Activated T-helper 17 cell treated with anti-CD3 and anti-CD28 coated beads, Interleukin-2, amount 50 U/mL, for 72 hours (primary cell): ENCODE data around the gene NET1. TPM values are rescaled to one million over a fixed set of nuclear protein-coding genes. Genes with fewer than 3 reads are reported as not detected.

ENCODE experiments used
- ATAC-seq: fragments of 150-1000 bp; cut with Tn5 transposase; replicated peaks from 2 replicates; pipeline ENCODE4 v1.10.0; 2021; ENCODE audit warnings: mild to moderate bottlenecking, moderate library complexity
- H3K27ac Mint-ChIP-seq: one replicate; pipeline ENCODE4 v1.8.0; 2022; ENCODE audit warnings: mixed read lengths
- H3K27me3 Mint-ChIP-seq: one replicate; pipeline ENCODE4 v1.8.0; 2022; ENCODE audit warnings: mixed read lengths
- H3K36me3 Mint-ChIP-seq: one replicate; pipeline ENCODE4 v1.8.0; 2022; ENCODE audit warnings: low read depth, mild to moderate bottlenecking, mixed read lengths
- H3K4me1 Mint-ChIP-seq: one replicate; pipeline ENCODE4 v1.8.0; 2022; ENCODE audit warnings: mixed read lengths
- H3K4me3 Mint-ChIP-seq: one replicate; pipeline ENCODE4 v1.8.0; 2022; ENCODE audit warnings: mild to moderate bottlenecking, mixed read lengths
- H3K9me3 Mint-ChIP-seq: one replicate; pipeline ENCODE4 v1.8.0; 2022; ENCODE audit warnings: mixed read lengths
- total RNA-seq, 2 donors: library from RNA; stranded (reverse); gene quantifications; one replicate each; pipeline ENCODE4 v1.2.3, GENCODE V29; 2022

NET1 gene
- total RNA-seq, 2 donors from 2014 or later: 17.0 to 39.6 TPM

- Mint-ChIP-seq H3K4me1 (no peaks in the 10 kb centered on the region), H3K27me3 (no peaks in the 10 kb centered on the region), H3K27ac (no peak overlapping the region), H3K36me3 (no peaks in the 10 kb centered on the region), H3K9me3 (no peaks in the 10 kb centered on the region), H3K4me3 (no peak overlapping the region)
- no peak for ATAC-seq
Observed at GRCh38 chr10:5486853-5487235, 74.5 kb downstream of the NET1 start.

- Mint-ChIP-seq H3K4me1 (no peaks in the 10 kb centered on the region), H3K4me3 (no peak overlapping the region), H3K9me3 (no peaks in the 10 kb centered on the region), H3K27ac (no peak overlapping the region), H3K27me3 (no peaks in the 10 kb centered on the region), H3K36me3 (no peaks in the 10 kb centered on the region)
- ATAC-seq: no peak
Observed at GRCh38 chr10:5488272-5489161, 76.2 kb downstream of the NET1 start.

GRCh38 chr10:5490032-5490431, 77.7 kb downstream of the NET1 start:
- H3K9me3 Mint-ChIP-seq: no peaks in the 10 kb centered on the region
- no peaks in the 10 kb centered on the region for H3K4me1 Mint-ChIP-seq
- H3K27me3 Mint-ChIP-seq: no peaks in the 10 kb centered on the region
- no peak overlapping the region for H3K4me3 Mint-ChIP-seq
- ATAC-seq: no peak
- no peaks in the 10 kb centered on the region for H3K36me3 Mint-ChIP-seq
- H3K27ac Mint-ChIP-seq: no peak overlapping the region

GRCh38 chr10:5490698-5491464, 78.5 kb downstream of the NET1 start:
- no peaks in the 10 kb centered on the region for H3K27me3 Mint-ChIP-seq
- H3K27ac Mint-ChIP-seq: no peak overlapping the region
- no peaks in the 10 kb centered on the region for H3K36me3 Mint-ChIP-seq

GRCh38 chr10:5491477-5491876, 79.1 kb downstream of the NET1 start:
- Mint-ChIP-seq H3K4me1 (no peaks in the 10 kb centered on the region), H3K4me3 (no peak overlapping the region), H3K27me3 (no peaks in the 10 kb centered on the region), H3K27ac (no peak overlapping the region), H3K36me3 (no peaks in the 10 kb centered on the region), H3K9me3 (no peaks in the 10 kb centered on the region)
- ATAC-seq: no peak

More at GRCh38 chr10:5490698-5491464, 78.5 kb downstream of the NET1 start:
- no peak for ATAC-seq
- Mint-ChIP-seq H3K4me1 (no peaks in the 10 kb centered on the region), H3K4me3 (no peak overlapping the region), H3K9me3 (no peaks in the 10 kb centered on the region)

- no peaks in the 10 kb centered on the region for H3K36me3 Mint-ChIP-seq
- H3K9me3 Mint-ChIP-seq: no peaks in the 10 kb centered on the region
- no peaks in the 10 kb centered on the region for H3K27me3 Mint-ChIP-seq
- H3K4me1 Mint-ChIP-seq: no peaks in the 10 kb centered on the region
- H3K4me3 Mint-ChIP-seq: no peak overlapping the region
- ATAC-seq: no peak
- no peak overlapping the region for H3K27ac Mint-ChIP-seq
Observed at GRCh38 chr10:5492322-5492855, 80.0 kb downstream of the NET1 start.

- Mint-ChIP-seq H3K27ac (no peak overlapping the region), H3K4me3 (no peak overlapping the region), H3K4me1 (no peaks in the 10 kb centered on the region), H3K36me3 (no peaks in the 10 kb centered on the region), H3K9me3 (no peaks in the 10 kb centered on the region), H3K27me3 (no peaks in the 10 kb centered on the region)
- no peak for ATAC-seq
Observed at GRCh38 chr10:5492929-5493576, 80.7 kb downstream of the NET1 start.

- Mint-ChIP-seq H3K9me3 (no peaks in the 10 kb centered on the region), H3K27me3 (no peaks in the 10 kb centered on the region), H3K27ac (no peak overlapping the region), H3K4me1 (no peaks in the 10 kb centered on the region), H3K36me3 (no peaks in the 10 kb centered on the region), H3K4me3 (no peak overlapping the region)
- ATAC-seq: no peak
Observed at GRCh38 chr10:5493691-5494090, 81.3 kb downstream of the NET1 start.

- H3K36me3 Mint-ChIP-seq: no peaks in the 10 kb centered on the region
- ATAC-seq: no peak
- H3K4me3 Mint-ChIP-seq: no peak overlapping the region
Observed at GRCh38 chr10:5494611-5495010, 82.3 kb downstream of the NET1 start.

GRCh38 chr10:5496261-5497250, 84.2 kb downstream of the NET1 start:
- no peak overlapping the region for H3K4me3 Mint-ChIP-seq

More at GRCh38 chr10:5494611-5495010, 82.3 kb downstream of the NET1 start:
- Mint-ChIP-seq H3K27ac (no peak overlapping the region), H3K27me3 (no peaks in the 10 kb centered on the region), H3K4me1 (no peaks in the 10 kb centered on the region), H3K9me3 (no peaks in the 10 kb centered on the region)

GRCh38 chr10:5497289-5497688, 84.9 kb downstream of the NET1 start:
- H3K27ac Mint-ChIP-seq: no peak overlapping the region
- H3K4me3 Mint-ChIP-seq: no peak overlapping the region
- H3K9me3 Mint-ChIP-seq: no peaks in the 10 kb centered on the region
- H3K4me1 Mint-ChIP-seq: no peaks in the 10 kb centered on the region
- H3K27me3 Mint-ChIP-seq: peaks cover 3% of the 10 kb centered on the region
- H3K36me3 Mint-ChIP-seq: no peaks in the 10 kb centered on the region
- no peak for ATAC-seq

More at GRCh38 chr10:5496261-5497250, 84.2 kb downstream of the NET1 start:
- no peaks in the 10 kb centered on the region for H3K9me3 Mint-ChIP-seq
- H3K36me3 Mint-ChIP-seq: no peaks in the 10 kb centered on the region
- H3K27me3 Mint-ChIP-seq: peaks cover 3% of the 10 kb centered on the region
- no peak overlapping the region for H3K27ac Mint-ChIP-seq
- no peak for ATAC-seq
- H3K4me1 Mint-ChIP-seq: no peaks in the 10 kb centered on the region

GRCh38 chr10:5497948-5498730, 85.8 kb downstream of the NET1 start:
- Mint-ChIP-seq H3K4me3 (no peak overlapping the region), H3K27ac (no peak overlapping the region), H3K9me3 (no peaks in the 10 kb centered on the region), H3K27me3 (peaks cover 6% of the 10 kb centered on the region), H3K4me1 (no peaks in the 10 kb centered on the region), H3K36me3 (no peaks in the 10 kb centered on the region)
- ATAC-seq: no peak
